Left ventricle myocardium inferior (tissue), 1 donor: ENCODE measurements around the gene KLRC2. TPM values are rescaled to one million over a fixed set of nuclear protein-coding genes. Genes with fewer than 3 reads are reported as not detected.
"Not testable (repeated sequence)": the region's sequence is repeated elsewhere in the genome, so short reads cannot be mapped to it uniquely, and the experiment has no call there.

Source experiments
- DNase-seq: peaks from one replicate; pipeline ENCODE4 v3.0.0-alpha.2; 2020
- H3K27ac ChIP-seq: fragments of 200-600 bp; replicated peaks from 2 replicates; pipeline ENCODE4 v1.8.0; 2021
- H3K27me3 ChIP-seq: fragments of 200-600 bp; 2 replicates; pipeline ENCODE4 v1.8.0; 2021; ENCODE audit warnings: low read depth
- H3K36me3 ChIP-seq: fragments of 200-600 bp; 2 replicates; pipeline ENCODE4 v1.8.0; 2021
- H3K4me1 ChIP-seq: fragments of 200-600 bp; 2 replicates; pipeline ENCODE4 v1.8.0; 2021
- H3K4me3 ChIP-seq: fragments of 200-600 bp; 2 replicates; pipeline ENCODE4 v1.8.0; 2021; ENCODE audit warnings: mild to moderate bottlenecking, moderate library complexity
- H3K9me3 ChIP-seq: fragments of 200-600 bp; replicated peaks from 2 replicates; pipeline ENCODE4 v1.8.0; 2021
- CTCF ChIP-seq: fragments of 200-600 bp; IDR thresholded peaks from 2 replicates; pipeline ENCODE4 v1.8.0; 2021; ENCODE audit warnings: antibody characterized with exemption, mild to moderate bottlenecking, borderline replicate concordance
- intact Hi-C: fragments of 100-400 bp; cut with micrococcal nuclease; formaldehyde crosslinking; loops from one replicate; pipeline ENCODE4 v1.11.0; 2022
- total RNA-seq: library from RNA; stranded (reverse); fragmentation: NEBNext Ultra II Directional; extraction: Animal tissue kit (Norgen Biotek cat#: 25700); gene quantifications from one replicate; pipeline ENCODE4 v1.2.1, GENCODE V29; 2021
- donor health status: DM: no; HTN: yes; CAD: no; lungs with severe emphysema.

KLRC2 gene
- total RNA-seq, 1 donor from 2014 or later, result not detected

GRCh38 chr12:10455766-10456165 lies 20.0 kb upstream of the KLRC2 start:
- no peak for DNase-seq
- Histone ChIP-seq H3K4me3 (no peak overlapping the region), H3K27ac (no peak overlapping the region), H3K36me3 (no peaks in the 10 kb centered on the region), H3K4me1 (no peaks in the 10 kb centered on the region), H3K27me3 (no peaks in the 10 kb centered on the region), H3K9me3 (peaks cover 61% of the 10 kb centered on the region)
- no peak for TF ChIP-seq CTCF
- intact Hi-C loops, result no loop called here

DNA sequence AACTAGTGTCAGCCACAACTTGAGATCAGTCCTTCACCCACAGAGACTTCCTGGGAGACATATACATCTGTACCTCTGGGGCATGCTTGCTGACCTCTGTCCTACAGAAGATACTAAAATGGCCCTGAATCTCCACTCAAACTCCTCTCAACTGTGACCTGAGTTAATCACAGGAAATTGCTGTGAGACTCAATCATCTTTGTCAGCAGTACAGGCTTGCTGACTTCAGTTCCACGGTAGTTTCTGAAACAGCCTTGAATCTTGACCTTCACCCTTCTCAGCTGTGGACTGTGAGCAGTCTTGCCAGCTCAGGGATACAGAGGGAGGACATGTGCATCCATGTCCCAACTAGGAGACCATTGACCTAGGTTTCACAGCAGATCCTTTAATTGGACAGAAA lies 18.7 kb upstream of the KLRC2 start:
- no peak overlapping the region for H3K4me3 ChIP-seq
- peaks cover 56% of the 10 kb centered on the region for H3K9me3 ChIP-seq
- no peak overlapping the region for H3K27ac ChIP-seq
- no peaks in the 10 kb centered on the region for H3K4me1 ChIP-seq
- H3K36me3 ChIP-seq, result no peaks in the 10 kb centered on the region
- no peak for TF ChIP-seq CTCF
- no peaks in the 10 kb centered on the region for H3K27me3 ChIP-seq
- intact Hi-C loops, result no loop called here
- no peak for DNase-seq

GRCh38 chr12:10453156-10453555 lies 17.3 kb upstream of the KLRC2 start, which contains the start of gene KLRC1:
Gene KLRC1, minus strand, starts transcription at chr12:10453377. Its CDS starts 2,221 bp downstream, at chr12:10451156.
- Histone ChIP-seq H3K36me3 (no peaks in the 10 kb centered on the region), H3K4me3 (no peak within 1 kb of the TSS), H3K27me3 (no peaks in the 10 kb centered on the region), H3K9me3 (peaks cover 42% of the 10 kb centered on the region), H3K27ac (no peak within 1 kb of the TSS), H3K4me1 (no peaks in the 10 kb centered on the region)
- intact Hi-C loops, result no loop called here
- TF ChIP-seq CTCF, result no peak
- DNase-seq, result no peak

- Histone ChIP-seq H3K27ac (no peak overlapping the region), H3K4me1 (no peaks in the 10 kb centered on the region), H3K4me3 (no peak overlapping the region), H3K27me3 (no peaks in the 10 kb centered on the region), H3K9me3 (no peaks in the 10 kb centered on the region), H3K36me3 (no peaks in the 10 kb centered on the region)
- no peak for DNase-seq
- intact Hi-C loops, result no loop called here
- TF ChIP-seq CTCF, result no peak
These were observed 12.4 kb upstream of the KLRC2 start for GRCh38 chr12:10448236-10448635.

GRCh38 chr12:10446052-10446451 lies 10.2 kb upstream of the KLRC2 start:
- H3K27ac ChIP-seq, H3K27me3 ChIP-seq, intact Hi-C loops, H3K4me3 ChIP-seq, DNase-seq, H3K36me3 ChIP-seq, H3K9me3 ChIP-seq, H3K4me1 ChIP-seq: not testable (repeated sequence)

GRCh38 chr12:10441144-10441543 lies 5.3 kb upstream of the KLRC2 start:
- H3K27me3 ChIP-seq, H3K27ac ChIP-seq, H3K4me1 ChIP-seq, intact Hi-C loops, H3K9me3 ChIP-seq, H3K36me3 ChIP-seq, H3K4me3 ChIP-seq, DNase-seq: not testable (repeated sequence)

DNA sequence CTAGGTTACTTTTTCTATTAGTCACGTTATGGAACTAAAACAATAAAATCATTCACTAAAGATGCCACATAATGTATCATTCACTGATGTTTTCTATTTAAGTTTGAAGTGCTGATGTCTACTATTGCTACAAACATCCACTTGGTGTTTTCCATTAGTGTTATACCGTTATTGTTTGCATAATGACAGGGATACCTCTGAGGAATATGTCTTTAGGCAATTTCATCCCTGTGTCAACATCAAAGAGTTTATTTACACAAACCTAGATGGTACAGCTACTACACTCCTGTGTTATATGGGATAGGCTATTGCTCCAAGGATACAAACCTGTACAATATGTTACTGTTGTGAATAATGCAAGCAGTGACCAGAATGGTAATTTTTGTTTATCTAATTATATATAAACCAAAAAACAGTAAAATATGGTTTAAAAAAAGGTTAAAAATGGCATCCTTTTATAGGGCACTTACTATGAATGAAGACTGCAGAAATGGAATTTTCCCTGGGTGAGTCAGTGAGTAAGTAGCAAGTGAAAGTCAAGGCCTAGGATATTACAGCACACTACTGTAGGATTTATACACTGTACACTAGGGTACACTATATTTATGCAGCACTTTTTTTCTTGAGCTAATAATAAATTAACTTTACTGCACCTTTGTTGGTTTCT lies 3.9 kb upstream of the KLRC2 start:
- H3K27ac ChIP-seq, H3K36me3 ChIP-seq, H3K4me1 ChIP-seq, H3K27me3 ChIP-seq, H3K9me3 ChIP-seq, H3K4me3 ChIP-seq, DNase-seq, intact Hi-C loops: not testable (repeated sequence)

DNA sequence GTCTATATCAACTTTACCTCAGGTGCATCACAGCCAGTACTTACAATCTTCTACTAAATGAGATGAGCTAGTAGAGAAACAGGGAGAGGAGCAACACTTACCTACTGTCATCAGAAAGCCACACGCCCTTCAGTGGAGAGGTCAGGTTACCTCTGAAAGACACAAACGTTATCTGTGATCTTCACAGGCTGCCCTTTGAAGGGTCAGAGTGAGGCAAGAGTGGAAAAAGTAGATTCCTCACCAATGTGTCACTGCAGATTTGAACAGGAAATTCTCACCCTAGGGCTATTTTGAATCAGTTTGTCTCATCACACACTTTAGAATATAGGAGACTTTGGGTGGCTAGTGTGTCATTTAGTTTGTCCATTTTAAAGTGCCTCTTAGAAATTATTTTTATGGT lies 1.8 kb upstream of the KLRC2 start:
- H3K9me3 ChIP-seq, DNase-seq, H3K27ac ChIP-seq, H3K36me3 ChIP-seq, H3K27me3 ChIP-seq, intact Hi-C loops, H3K4me3 ChIP-seq, H3K4me1 ChIP-seq: not testable (repeated sequence)

DNA sequence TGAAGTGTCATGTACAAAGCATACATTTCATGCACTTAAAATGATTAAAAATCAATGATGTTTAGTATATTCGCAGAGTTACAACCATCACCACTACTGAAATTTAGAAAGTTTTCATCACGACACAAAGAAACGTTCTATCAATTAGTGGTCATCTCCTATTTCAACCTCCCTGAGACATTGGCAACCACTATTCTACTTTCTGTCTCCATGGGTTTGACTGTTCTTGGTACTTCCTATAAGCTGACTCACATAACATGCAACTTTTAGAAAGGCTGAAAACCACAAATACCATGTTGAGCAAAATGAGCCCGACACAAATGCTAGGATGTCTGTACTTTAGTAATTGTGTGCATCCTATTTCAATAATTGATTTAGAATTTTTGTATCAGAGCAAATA lies 5.2 kb downstream of the KLRC2 start:
- H3K27ac ChIP-seq, H3K27me3 ChIP-seq, DNase-seq, intact Hi-C loops, H3K36me3 ChIP-seq, H3K4me1 ChIP-seq, H3K4me3 ChIP-seq, H3K9me3 ChIP-seq: not testable (repeated sequence)

DNA sequence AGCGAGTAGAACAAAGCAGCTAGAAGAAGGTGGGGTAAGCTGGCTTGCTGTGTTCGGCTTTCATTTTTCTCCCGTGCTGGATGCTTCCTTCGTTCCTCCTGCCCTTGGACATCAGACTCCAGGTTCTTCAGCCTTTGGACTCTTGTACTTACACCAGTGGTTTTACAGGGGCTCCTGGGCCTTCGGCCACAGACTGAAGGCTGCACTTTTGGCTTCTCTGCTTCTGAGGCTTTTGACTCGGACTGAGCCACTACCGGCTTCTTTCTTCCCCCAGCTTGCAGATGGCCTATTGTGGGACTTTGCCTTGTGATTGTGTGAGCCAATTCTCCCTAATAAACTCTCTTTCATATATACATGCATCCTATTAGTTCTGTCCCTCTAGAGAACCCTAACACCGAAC lies 9.9 kb downstream of the KLRC2 start:
- H3K27me3 ChIP-seq, H3K4me1 ChIP-seq, DNase-seq, H3K36me3 ChIP-seq, H3K9me3 ChIP-seq, H3K27ac ChIP-seq, intact Hi-C loops, H3K4me3 ChIP-seq: not testable (repeated sequence)
